Liver (tissue), 3 donors: Measurements from ENCODE around the gene PFN2.

Source experiments
- FOXA1 ChIP-seq: IDR thresholded peaks from 2 replicates; pipeline ENCODE4 v1.6.1; 2016; ENCODE audit warnings: antibody characterized with exemption
- GABPA ChIP-seq, 2 donors: IDR thresholded peaks in 1 of 2; conservative IDR thresholded peaks in 1 of 2; 2 replicates each; pipeline ENCODE4 v1.6.1; 2016; ENCODE audit warnings: antibody characterized with exemption in 2 of 2, mild to moderate bottlenecking in 1 of 2, moderate library complexity in 1 of 2
- TAF1 ChIP-seq: conservative IDR thresholded peaks from 2 replicates; pipeline ENCODE4 v1.6.1; 2016; ENCODE audit warnings: antibody characterized with exemption, mild to moderate bottlenecking
- YY1 ChIP-seq: IDR thresholded peaks from 2 replicates; pipeline ENCODE4 v1.6.1; 2016; ENCODE audit warnings: antibody characterized with exemption, mild to moderate bottlenecking
- TF ChIP-seq, protein P1 (sequence below): fragments of 150-350 bp; IDR thresholded peaks from 2 replicates; pipeline ENCODE4 v1.5.1; 2017; ENCODE audit warnings: improper control_type of control experiment, low read depth, low read length; ENCODE audit not compliant: missing input control
- TF ChIP-seq, protein P2 (sequence below): IDR thresholded peaks from 2 replicates; pipeline ENCODE4 v1.6.1; 2016; ENCODE audit warnings: antibody characterized with exemption
- TF ChIP-seq, protein P3 (sequence below): IDR thresholded peaks from 2 replicates; pipeline ENCODE4 v1.6.1; 2016; ENCODE audit warnings: antibody characterized with exemption
- TF ChIP-seq, protein P4 (sequence below): IDR thresholded peaks from 2 replicates; pipeline ENCODE4 v1.6.1; 2016; ENCODE audit warnings: antibody characterized with exemption, mild to moderate bottlenecking
- donor health status: healthy.
- donor health status: healthy.

DNA sequence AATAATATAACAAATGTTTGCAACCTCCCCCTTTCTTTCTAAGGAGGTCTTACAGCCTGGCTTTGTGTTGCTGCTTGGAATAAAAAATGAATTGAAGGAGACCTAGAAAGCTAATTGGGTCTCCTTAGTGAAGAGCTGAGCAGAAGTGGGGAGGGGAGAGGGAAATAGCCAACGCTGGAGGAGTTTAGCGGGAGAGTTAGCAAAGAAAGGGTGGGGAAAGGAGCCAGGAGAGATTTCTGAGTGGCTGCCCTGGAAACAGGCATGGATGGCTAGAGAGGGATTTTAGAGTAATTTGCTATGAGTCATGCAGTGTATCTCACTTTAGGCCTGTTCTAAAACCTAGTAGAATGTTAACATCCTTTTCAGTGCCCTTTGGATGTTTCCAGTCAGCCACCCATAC, 45.2 kb upstream of the PFN2 start:
- TF ChIP-seq FOXA1 = no peak
- TF ChIP-seq GABPA (IDR thresholded peaks at IDR 0.05 in 1 of 2, conservative IDR thresholded peaks at IDR 0.05 in 1 of 2) = no peak
- TF ChIP-seq, protein P1, sequence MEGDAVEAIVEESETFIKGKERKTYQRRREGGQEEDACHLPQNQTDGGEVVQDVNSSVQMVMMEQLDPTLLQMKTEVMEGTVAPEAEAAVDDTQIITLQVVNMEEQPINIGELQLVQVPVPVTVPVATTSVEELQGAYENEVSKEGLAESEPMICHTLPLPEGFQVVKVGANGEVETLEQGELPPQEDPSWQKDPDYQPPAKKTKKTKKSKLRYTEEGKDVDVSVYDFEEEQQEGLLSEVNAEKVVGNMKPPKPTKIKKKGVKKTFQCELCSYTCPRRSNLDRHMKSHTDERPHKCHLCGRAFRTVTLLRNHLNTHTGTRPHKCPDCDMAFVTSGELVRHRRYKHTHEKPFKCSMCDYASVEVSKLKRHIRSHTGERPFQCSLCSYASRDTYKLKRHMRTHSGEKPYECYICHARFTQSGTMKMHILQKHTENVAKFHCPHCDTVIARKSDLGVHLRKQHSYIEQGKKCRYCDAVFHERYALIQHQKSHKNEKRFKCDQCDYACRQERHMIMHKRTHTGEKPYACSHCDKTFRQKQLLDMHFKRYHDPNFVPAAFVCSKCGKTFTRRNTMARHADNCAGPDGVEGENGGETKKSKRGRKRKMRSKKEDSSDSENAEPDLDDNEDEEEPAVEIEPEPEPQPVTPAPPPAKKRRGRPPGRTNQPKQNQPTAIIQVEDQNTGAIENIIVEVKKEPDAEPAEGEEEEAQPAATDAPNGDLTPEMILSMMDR = no peak
- TF ChIP-seq, protein P2, sequence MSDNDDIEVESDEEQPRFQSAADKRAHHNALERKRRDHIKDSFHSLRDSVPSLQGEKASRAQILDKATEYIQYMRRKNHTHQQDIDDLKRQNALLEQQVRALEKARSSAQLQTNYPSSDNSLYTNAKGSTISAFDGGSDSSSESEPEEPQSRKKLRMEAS = no peak
- TF ChIP-seq, protein P3, sequence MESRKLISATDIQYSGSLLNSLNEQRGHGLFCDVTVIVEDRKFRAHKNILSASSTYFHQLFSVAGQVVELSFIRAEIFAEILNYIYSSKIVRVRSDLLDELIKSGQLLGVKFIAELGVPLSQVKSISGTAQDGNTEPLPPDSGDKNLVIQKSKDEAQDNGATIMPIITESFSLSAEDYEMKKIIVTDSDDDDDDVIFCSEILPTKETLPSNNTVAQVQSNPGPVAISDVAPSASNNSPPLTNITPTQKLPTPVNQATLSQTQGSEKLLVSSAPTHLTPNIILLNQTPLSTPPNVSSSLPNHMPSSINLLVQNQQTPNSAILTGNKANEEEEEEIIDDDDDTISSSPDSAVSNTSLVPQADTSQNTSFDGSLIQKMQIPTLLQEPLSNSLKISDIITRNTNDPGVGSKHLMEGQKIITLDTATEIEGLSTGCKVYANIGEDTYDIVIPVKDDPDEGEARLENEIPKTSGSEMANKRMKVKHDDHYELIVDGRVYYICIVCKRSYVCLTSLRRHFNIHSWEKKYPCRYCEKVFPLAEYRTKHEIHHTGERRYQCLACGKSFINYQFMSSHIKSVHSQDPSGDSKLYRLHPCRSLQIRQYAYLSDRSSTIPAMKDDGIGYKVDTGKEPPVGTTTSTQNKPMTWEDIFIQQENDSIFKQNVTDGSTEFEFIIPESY = no peak
- TF ChIP-seq TAF1 = no peak
- TF ChIP-seq, protein P4, sequence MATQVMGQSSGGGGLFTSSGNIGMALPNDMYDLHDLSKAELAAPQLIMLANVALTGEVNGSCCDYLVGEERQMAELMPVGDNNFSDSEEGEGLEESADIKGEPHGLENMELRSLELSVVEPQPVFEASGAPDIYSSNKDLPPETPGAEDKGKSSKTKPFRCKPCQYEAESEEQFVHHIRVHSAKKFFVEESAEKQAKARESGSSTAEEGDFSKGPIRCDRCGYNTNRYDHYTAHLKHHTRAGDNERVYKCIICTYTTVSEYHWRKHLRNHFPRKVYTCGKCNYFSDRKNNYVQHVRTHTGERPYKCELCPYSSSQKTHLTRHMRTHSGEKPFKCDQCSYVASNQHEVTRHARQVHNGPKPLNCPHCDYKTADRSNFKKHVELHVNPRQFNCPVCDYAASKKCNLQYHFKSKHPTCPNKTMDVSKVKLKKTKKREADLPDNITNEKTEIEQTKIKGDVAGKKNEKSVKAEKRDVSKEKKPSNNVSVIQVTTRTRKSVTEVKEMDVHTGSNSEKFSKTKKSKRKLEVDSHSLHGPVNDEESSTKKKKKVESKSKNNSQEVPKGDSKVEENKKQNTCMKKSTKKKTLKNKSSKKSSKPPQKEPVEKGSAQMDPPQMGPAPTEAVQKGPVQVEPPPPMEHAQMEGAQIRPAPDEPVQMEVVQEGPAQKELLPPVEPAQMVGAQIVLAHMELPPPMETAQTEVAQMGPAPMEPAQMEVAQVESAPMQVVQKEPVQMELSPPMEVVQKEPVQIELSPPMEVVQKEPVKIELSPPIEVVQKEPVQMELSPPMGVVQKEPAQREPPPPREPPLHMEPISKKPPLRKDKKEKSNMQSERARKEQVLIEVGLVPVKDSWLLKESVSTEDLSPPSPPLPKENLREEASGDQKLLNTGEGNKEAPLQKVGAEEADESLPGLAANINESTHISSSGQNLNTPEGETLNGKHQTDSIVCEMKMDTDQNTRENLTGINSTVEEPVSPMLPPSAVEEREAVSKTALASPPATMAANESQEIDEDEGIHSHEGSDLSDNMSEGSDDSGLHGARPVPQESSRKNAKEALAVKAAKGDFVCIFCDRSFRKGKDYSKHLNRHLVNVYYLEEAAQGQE = no peak
- TF ChIP-seq YY1 = no peak
